PC-9 (cell line): ENCODE results near the gene MOCOS. TPM values are rescaled to one million over a fixed set of nuclear protein-coding genes. Genes with fewer than 3 reads are reported as not detected.

Experiments
- BruUV-seq: library from RNA; stranded (reverse); fragments of 400-500 nt; replicated peaks from 2 replicates; lab custom pipeline; 2021; lab: Mats Ljungman, UMichigan
- CTCF ChIA-PET: fragments of 300-600 bp; sonication (Branson Sonifier 250); formaldehyde crosslinking; loops from one replicate; lab custom pipeline; 2022; ENCODE audit warnings: antibody characterized with exemption; lab: Charles Lee
- POLR2A ChIA-PET: fragments of 300-600 bp; sonication (Branson Sonifier 250); formaldehyde crosslinking; loops from one replicate; lab custom pipeline; 2022; ENCODE audit warnings: antibody characterized with exemption; ENCODE audit not compliant: unreplicated experiment; lab: Charles Lee
- DNase-seq, 2 experiments: peaks; one replicate each; pipeline versions ENCODE4 v3.0.0 to v3.0.0-alpha.2; 2015 to 2022; ENCODE audit warnings: mixed read lengths in 1 of 2
- H2AFZ ChIP-seq: fragments of 200-600 bp; sonication (generic); 2 replicates; pipeline ENCODE4 v1.8.1; 2017; ENCODE audit warnings: antibody characterized with exemption
- H3F3A ChIP-seq: fragments of 200-600 bp; sonication (generic); 2 replicates; pipeline ENCODE4 v1.8.1; 2017; ENCODE audit warnings: antibody characterized with exemption, mild to moderate bottlenecking, low read depth; ENCODE audit not compliant: insufficient read depth
- H3K27ac ChIP-seq: fragments of 200-600 bp; sonication (generic); 2 replicates; pipeline ENCODE4 v1.6.1; 2016; ENCODE audit warnings: mixed run types
- H3K27me3 ChIP-seq: fragments of 200-600 bp; sonication (generic); 2 replicates; pipeline ENCODE4 v1.6.1; 2016; ENCODE audit warnings: low read depth, mixed run types; ENCODE audit not compliant: insufficient read depth
- H3K36me3 ChIP-seq: fragments of 200-600 bp; sonication (generic); 2 replicates; pipeline ENCODE4 v1.6.1; 2016; ENCODE audit warnings: low read depth, mixed run types
- H3K4me1 ChIP-seq: fragments of 200-600 bp; sonication (generic); replicated peaks from 2 replicates; pipeline ENCODE4 v1.6.1; 2016; ENCODE audit warnings: mixed run types; ENCODE audit not compliant: insufficient read depth
- H3K4me2 ChIP-seq: fragments of 200-600 bp; sonication (generic); 2 replicates; pipeline ENCODE4 v1.6.1; 2017; ENCODE audit warnings: mixed run types
- H3K4me3 ChIP-seq: fragments of 200-600 bp; sonication (generic); 2 replicates; pipeline ENCODE4 v1.6.1; 2016; ENCODE audit warnings: mixed run types
- H3K79me2 ChIP-seq: fragments of 200-600 bp; sonication (generic); 2 replicates; pipeline ENCODE4 v1.6.1; 2017; ENCODE audit warnings: low read depth, mixed run types
- H3K9me2 ChIP-seq: fragments of 200-600 bp; sonication (generic); 2 replicates; pipeline ENCODE4 v1.8.1; 2017; ENCODE audit warnings: mild to moderate bottlenecking; ENCODE audit not compliant: insufficient read depth
- H3K9me3 ChIP-seq: fragments of 200-600 bp; sonication (generic); 2 replicates; pipeline ENCODE4 v1.8.1; 2016; ENCODE audit warnings: low read depth; ENCODE audit not compliant: insufficient read depth
- H4K20me1 ChIP-seq: fragments of 200-600 bp; sonication (generic); 2 replicates; pipeline ENCODE4 v1.8.1; 2017; ENCODE audit not compliant: insufficient read depth
- CTCF ChIP-seq: fragments of 200-600 bp; sonication (generic); conservative IDR thresholded peaks from 2 replicates; pipeline ENCODE4 v1.6.1; 2017; ENCODE audit warnings: mixed run types, antibody characterized with exemption, mild to moderate bottlenecking, moderate library complexity
- EZH2 ChIP-seq: fragments of 200-600 bp; sonication (generic); IDR thresholded peaks from 2 replicates; pipeline ENCODE4 v1.8.0; 2017; ENCODE audit warnings: antibody characterized with exemption, low read depth
- intact Hi-C: fragments of 100-400 bp; cut with micrococcal nuclease; formaldehyde crosslinking; loops from one replicate; pipeline ENCODE4 v1.10.0; 2022; ENCODE audit not compliant: unreplicated experiment
- total RNA-seq: library from RNA; stranded (reverse); gene quantifications from 2 replicates; pipeline ENCODE4 v1.2.3, GENCODE V29; 2021

The MOCOS gene
- total RNA-seq, 1 experiment from 2014 or later, result 30.4 TPM

- H3K4me1 ChIP-seq, result no peaks in the 10 kb centered on the region
- POLR2A ChIA-PET, result interaction anchor here (0.7 kb wide), 1 partner anchor 24 kb away, joined by 3 read pairs; no protein-coding TSS in a partner anchor
- CTCF ChIA-PET, result no interaction called here
- H3K27me3 ChIP-seq, result no peaks in the 10 kb centered on the region
- H3K9me3 ChIP-seq, result no peaks in the 10 kb centered on the region
- H4K20me1 ChIP-seq, result no peaks in the 10 kb centered on the region
- H3K79me2 ChIP-seq, result no peaks in the 10 kb centered on the region
- BruUV-seq, result no TSS peak
- H3K27ac ChIP-seq, result no peak overlapping the region
- H3K36me3 ChIP-seq, result 0 out of 2 replicates have a peak, but pooled peaks cover 4% of the 10 kb centered on the region
- no peak overlapping the region for H3K4me2 ChIP-seq
- H3F3A ChIP-seq, result no peaks in the 10 kb centered on the region
- H2AFZ ChIP-seq, result no peak overlapping the region
- TF ChIP-seq CTCF (no peak), EZH2 (no peak)
- H3K9me2 ChIP-seq, result no peaks in the 10 kb centered on the region
- intact Hi-C loops, result no loop called here
- DNase-seq, result no peak
- no peak overlapping the region for H3K4me3 ChIP-seq
Measured at GRCh38 chr18:36149514-36150289, 37.6 kb upstream of the MOCOS start.

GRCh38 chr18:36152781-36153180 is 34.5 kb upstream of the MOCOS start:
- H2AFZ ChIP-seq, result no peak overlapping the region
- no peaks in the 10 kb centered on the region for H4K20me1 ChIP-seq
- H3K4me1 ChIP-seq, result no peaks in the 10 kb centered on the region
- H3K79me2 ChIP-seq, result no peaks in the 10 kb centered on the region
- CTCF ChIA-PET, result no interaction called here
- H3K27me3 ChIP-seq, result no peaks in the 10 kb centered on the region
- no peak overlapping the region for H3K4me2 ChIP-seq
- no peaks in the 10 kb centered on the region for H3K9me2 ChIP-seq
- intact Hi-C loops, result no loop called here
- TF ChIP-seq CTCF (no peak), EZH2 (no peak)
- DNase-seq, result no peak
- no peak overlapping the region for H3K4me3 ChIP-seq
- H3K9me3 ChIP-seq, result no peaks in the 10 kb centered on the region
- POLR2A ChIA-PET, result no interaction called here
- no peaks in the 10 kb centered on the region for H3K36me3 ChIP-seq
- no TSS peak for BruUV-seq
- no peaks in the 10 kb centered on the region for H3F3A ChIP-seq
- no peak overlapping the region for H3K27ac ChIP-seq

- Histone ChIP-seq H3K9me2 (no peaks in the 10 kb centered on the region), H3K4me2 (no peak overlapping the region), H3K4me1 (no peaks in the 10 kb centered on the region), H2AFZ (no peak overlapping the region), H3K79me2 (no peaks in the 10 kb centered on the region), H3K4me3 (no peak overlapping the region), H3K36me3 (no peaks in the 10 kb centered on the region), H3K9me3 (no peaks in the 10 kb centered on the region), H3K27me3 (no peaks in the 10 kb centered on the region), H3F3A (no peaks in the 10 kb centered on the region), H3K27ac (no peak overlapping the region), H4K20me1 (no peaks in the 10 kb centered on the region)
- no TSS peak for BruUV-seq
- TF ChIP-seq CTCF (no peak), EZH2 (no peak)
- POLR2A ChIA-PET, result no interaction called here
- no peak for DNase-seq
- intact Hi-C loops, result no loop called here
- CTCF ChIA-PET, result no interaction called here
Measured at GRCh38 chr18:36153203-36153602, 34.1 kb upstream of the MOCOS start.
